HepG2 (cell line): ENCODE measurements around the gene RAB40A. TPM values are rescaled to one million over a fixed set of nuclear protein-coding genes. Genes with fewer than 3 reads are reported as not detected.

Experiments
- ATAC-seq: fragments of 200-7000 bp; cut with Tn5 transposase; 3 replicates; pipeline ENCODE4 v1.9.1; 2020; ENCODE audit warnings: mild to moderate bottlenecking, moderate library complexity
- BruUV-seq: library from RNA; stranded (reverse); fragments of 400-500 nt; replicated peaks from 2 replicates; lab custom pipeline; 2021; lab: Mats Ljungman, UMichigan
- CTCF ChIA-PET: fragments of 300-600 bp; formaldehyde crosslinking; extraction: SDS; loops from one replicate; lab custom pipeline; 2021; ENCODE audit warnings: low total read pairs, inconsistent platforms, low intra/inter-chr PET ratio; lab: Yijun Ruan, JAX
- POLR2A ChIA-PET: fragments of 350-600 bp; sonication (Branson Sonifier 250); formaldehyde crosslinking; loops from one replicate; lab custom pipeline; 2020; ENCODE audit warnings: antibody characterized with exemption, inconsistent platforms; lab: Yijun Ruan, JAX
- DNase-seq: peaks from one replicate; pipeline ENCODE4 v3.0.0-alpha.2; 2015; ENCODE audit warnings: low spot score
- FAIRE-seq: peaks from 3 replicates; lab custom pipeline; 2011; peaks lifted over from hg19 to GRCh38; lab: Jason Lieb, UNC
- H2AFZ ChIP-seq: one replicate; pipeline ENCODE4 v1.6.1; 2011; ENCODE audit warnings: low read length, inconsistent platforms
- H3K27ac ChIP-seq: fragments of 300-600 bp; 3 replicates; pipeline ENCODE4 v1.8.0; 2011; ENCODE audit warnings: mixed run types, mild to moderate bottlenecking, mixed read lengths, low read length, inconsistent platforms; ENCODE audit not compliant: insufficient read depth; ENCODE audit errors: extremely low read length
- H3K27me3 ChIP-seq, 2 experiments: fragments of 200-600 bp in 1 of 2; 2 replicates in 1 of 2; 3 replicates in 1 of 2; pipeline versions ENCODE4 v1.6.0 to v1.8.0; 2011; ENCODE audit warnings: low read length in 2 of 2, mild to moderate bottlenecking in 2 of 2, moderate library complexity in 2 of 2, inconsistent platforms in 1 of 2; ENCODE audit not compliant: insufficient read depth in 2 of 2, control insufficient read depth in 1 of 2
- H3K36me3 ChIP-seq, 2 experiments: fragments of 200-600 bp in 1 of 2; replicated peaks in 1 of 2; 2 replicates in 1 of 2; 3 replicates in 1 of 2; pipeline versions ENCODE4 v1.5.1 to v1.8.0; 2011; ENCODE audit warnings: low read length in 2 of 2, inconsistent platforms in 1 of 2; ENCODE audit not compliant: insufficient read depth in 2 of 2, control insufficient read depth in 1 of 2
- H3K4me1 ChIP-seq: 2 replicates; pipeline ENCODE4 v1.5.1; 2012; ENCODE audit warnings: low read length, inconsistent platforms; ENCODE audit not compliant: insufficient read depth
- H3K4me2 ChIP-seq: 2 replicates; pipeline ENCODE4 v1.6.0; 2011; ENCODE audit warnings: low read depth, low read length, inconsistent platforms
- H3K4me3 ChIP-seq, 3 experiments: fragments of 200-600 bp in 1 of 3; sonication (generic), shearing (Covaris generic) in 1 of 3; replicated peaks in 1 of 3; 2 replicates each; pipeline ENCODE4 v1.5.1; 2011 to 2016; ENCODE audit warnings: low read length in 3 of 3, inconsistent platforms in 2 of 3, low read depth in 2 of 3, mild to moderate bottlenecking in 2 of 3, control low read depth in 1 of 3, mixed read lengths in 1 of 3; ENCODE audit not compliant: insufficient read depth in 1 of 3
- H3K79me2 ChIP-seq: one replicate; pipeline ENCODE4 v1.6.1; 2011; ENCODE audit warnings: low read length, inconsistent platforms; ENCODE audit not compliant: insufficient read depth
- H3K9ac ChIP-seq: 2 replicates; pipeline ENCODE4 v1.6.0; 2011; ENCODE audit warnings: mild to moderate bottlenecking, low read depth, low read length, inconsistent platforms; ENCODE audit not compliant: insufficient read depth
- H3K9me3 ChIP-seq: 2 replicates; pipeline ENCODE4 v1.5.1; 2012; ENCODE audit warnings: mild to moderate bottlenecking, low read length
- H4K20me1 ChIP-seq: 2 replicates; pipeline ENCODE4 v1.6.0; 2011; ENCODE audit warnings: inconsistent platforms, mild to moderate bottlenecking, low read length, moderate library complexity; ENCODE audit not compliant: insufficient read depth
- BRD4 ChIP-seq: sonication (generic); formaldehyde crosslinking; IDR thresholded peaks from 2 replicates; pipeline ENCODE4 v1.4.0; 2020; ENCODE audit warnings: missing genetic modification reagents
- ESRRA ChIP-seq: sonication (generic); formaldehyde crosslinking; IDR thresholded peaks from 2 replicates; pipeline ENCODE4 v1.5.1; 2020; ENCODE audit warnings: mild to moderate bottlenecking, low read depth, missing genetic modification reagents
- KAT2B ChIP-seq: fragments of 150-350 bp; IDR thresholded peaks from 2 replicates; pipeline ENCODE4 v1.6.1; 2014; ENCODE audit warnings: low read depth, low read length, borderline replicate concordance
- NFIC ChIP-seq: IDR thresholded peaks from 2 replicates; pipeline ENCODE4 v1.6.1; 2012; ENCODE audit warnings: mild to moderate bottlenecking, low read length, inconsistent platforms
- SATB2 ChIP-seq: sonication (generic); formaldehyde crosslinking; IDR thresholded peaks from 2 replicates; pipeline ENCODE4 v1.5.0; 2020; ENCODE audit warnings: missing genetic modification reagents
- SMAD1 ChIP-seq: sonication (generic); formaldehyde crosslinking; IDR thresholded peaks from 2 replicates; pipeline ENCODE4 v1.4.0; 2020; ENCODE audit warnings: missing genetic modification reagents, low read depth, mild to moderate bottlenecking, borderline replicate concordance
- SP2 ChIP-seq: sonication (generic); formaldehyde crosslinking; IDR thresholded peaks from 2 replicates; pipeline ENCODE4 v1.5.1; 2020; ENCODE audit warnings: mild to moderate bottlenecking, missing genetic modification reagents
- ZNF564 ChIP-seq: sonication (generic); formaldehyde crosslinking; IDR thresholded peaks from 2 replicates; pipeline ENCODE4 v1.8.1; 2023; ENCODE audit warnings: mild to moderate bottlenecking, missing genetic modification reagents
- WGBS: methylation state at CpG from one replicate; pipeline ENCODE4 v1.1.6; 2017; ENCODE audit warnings: low lambda C conversion rate; 5-methylcytosine and 5-hydroxymethylcytosine counted together
- in situ Hi-C: cut with HindIII; loops from 2 replicates; pipeline ENCODE4 v1.10.0; 2017; ENCODE audit warnings: low pct_unique_long_range_greater_than_20kb; ENCODE audit not compliant: extremely low pct_ligation_motif_present
- intact Hi-C: fragments of 100-400 bp; cut with micrococcal nuclease; formaldehyde crosslinking; loops from one replicate; pipeline ENCODE4 v1.10.0; 2022; ENCODE audit not compliant: unreplicated experiment
- polyA plus RNA-seq, 8 experiments: library from polyadenylated mRNA; depleted of rRNA in 3 of 8; stranded (reverse) in 7 of 8; unstranded in 1 of 8; fragments of >200 nt; fragmentation: Illumina TruSeq in 4 of 8; extraction: Trizol in 4 of 8; gene quantifications; 2 replicates each; pipeline versions ENCODE4 v1.2.1 to v1.2.3, GENCODE V29; 2011 to 2016; ENCODE audit warnings: low read depth in 4 of 8, missing spikeins in 1 of 8, mixed read lengths in 1 of 8; ENCODE audit not compliant: insufficient read depth in 1 of 8
- total RNA-seq, 5 experiments: library from RNA; depleted of rRNA; stranded (reverse); fragments of >200 nt; fragmentation: Illumina TruSeq; extraction: Trizol; gene quantifications; 2 replicates each; pipeline ENCODE4 v1.2.3, GENCODE V29; 2016; ENCODE audit warnings: low read depth in 1 of 5
- TF ChIP-seq, protein P1 (sequence below): sonication (generic); formaldehyde crosslinking; IDR thresholded peaks from 2 replicates; pipeline ENCODE4 v1.5.0; 2020; ENCODE audit warnings: missing genetic modification reagents
- TF ChIP-seq, protein P2 (sequence below): sonication (generic); formaldehyde crosslinking; conservative IDR thresholded peaks from 2 replicates; pipeline ENCODE4 v1.4.0; 2020; ENCODE audit warnings: missing genetic modification reagents
- TF ChIP-seq, protein P3 (sequence below): sonication (generic); formaldehyde crosslinking; IDR thresholded peaks from 2 replicates; pipeline ENCODE4 v1.8.0; 2022; ENCODE audit warnings: missing genetic modification reagents, low read depth, mild to moderate bottlenecking, borderline replicate concordance
- TF ChIP-seq, protein P4 (sequence below): sonication (generic); formaldehyde crosslinking; IDR thresholded peaks from 2 replicates; pipeline ENCODE4 v1.4.0; 2020; ENCODE audit warnings: missing genetic modification reagents, borderline replicate concordance

RAB40A gene
- total and polyA plus RNA-seq, 2 of the 13 experiments (the other 11 are each of a cell fraction or from before 2014, with no cell fraction given): 0.11 TPM; not detected in 1

DNA sequence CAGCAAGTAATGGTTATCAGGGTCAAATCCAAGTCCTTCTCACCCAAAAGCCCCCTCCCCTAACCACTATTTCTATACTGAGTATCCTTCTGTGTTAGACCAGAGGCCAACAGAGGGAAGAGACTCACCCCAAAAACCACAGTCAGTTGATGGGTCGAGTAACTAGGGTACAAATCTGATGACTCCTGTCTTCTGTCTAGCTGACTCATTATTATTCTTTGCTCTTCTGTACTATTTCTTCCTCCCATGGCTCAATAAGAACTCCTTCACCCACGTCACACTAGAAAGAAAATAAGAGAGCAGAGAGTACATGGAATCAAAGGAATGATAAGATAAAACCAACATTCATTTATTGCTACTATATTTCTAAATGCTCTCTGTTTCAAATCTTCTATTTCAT is 2.0 kb downstream of the RAB40A start (continued):
- TF ChIP-seq, protein P1, sequence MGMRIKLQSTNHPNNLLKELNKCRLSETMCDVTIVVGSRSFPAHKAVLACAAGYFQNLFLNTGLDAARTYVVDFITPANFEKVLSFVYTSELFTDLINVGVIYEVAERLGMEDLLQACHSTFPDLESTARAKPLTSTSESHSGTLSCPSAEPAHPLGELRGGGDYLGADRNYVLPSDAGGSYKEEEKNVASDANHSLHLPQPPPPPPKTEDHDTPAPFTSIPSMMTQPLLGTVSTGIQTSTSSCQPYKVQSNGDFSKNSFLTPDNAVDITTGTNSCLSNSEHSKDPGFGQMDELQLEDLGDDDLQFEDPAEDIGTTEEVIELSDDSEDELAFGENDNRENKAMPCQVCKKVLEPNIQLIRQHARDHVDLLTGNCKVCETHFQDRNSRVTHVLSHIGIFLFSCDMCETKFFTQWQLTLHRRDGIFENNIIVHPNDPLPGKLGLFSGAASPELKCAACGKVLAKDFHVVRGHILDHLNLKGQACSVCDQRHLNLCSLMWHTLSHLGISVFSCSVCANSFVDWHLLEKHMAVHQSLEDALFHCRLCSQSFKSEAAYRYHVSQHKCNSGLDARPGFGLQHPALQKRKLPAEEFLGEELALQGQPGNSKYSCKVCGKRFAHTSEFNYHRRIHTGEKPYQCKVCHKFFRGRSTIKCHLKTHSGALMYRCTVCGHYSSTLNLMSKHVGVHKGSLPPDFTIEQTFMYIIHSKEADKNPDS (CRISPR knock-in tag): no peak
- TF ChIP-seq, protein P2, sequence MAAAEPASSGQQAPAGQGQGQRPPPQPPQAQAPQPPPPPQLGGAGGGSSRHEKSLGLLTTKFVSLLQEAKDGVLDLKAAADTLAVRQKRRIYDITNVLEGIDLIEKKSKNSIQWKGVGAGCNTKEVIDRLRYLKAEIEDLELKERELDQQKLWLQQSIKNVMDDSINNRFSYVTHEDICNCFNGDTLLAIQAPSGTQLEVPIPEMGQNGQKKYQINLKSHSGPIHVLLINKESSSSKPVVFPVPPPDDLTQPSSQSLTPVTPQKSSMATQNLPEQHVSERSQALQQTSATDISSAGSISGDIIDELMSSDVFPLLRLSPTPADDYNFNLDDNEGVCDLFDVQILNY (CRISPR knock-in tag): no peak
- TF ChIP-seq, all 625 proteins: peak for 0

DNA sequence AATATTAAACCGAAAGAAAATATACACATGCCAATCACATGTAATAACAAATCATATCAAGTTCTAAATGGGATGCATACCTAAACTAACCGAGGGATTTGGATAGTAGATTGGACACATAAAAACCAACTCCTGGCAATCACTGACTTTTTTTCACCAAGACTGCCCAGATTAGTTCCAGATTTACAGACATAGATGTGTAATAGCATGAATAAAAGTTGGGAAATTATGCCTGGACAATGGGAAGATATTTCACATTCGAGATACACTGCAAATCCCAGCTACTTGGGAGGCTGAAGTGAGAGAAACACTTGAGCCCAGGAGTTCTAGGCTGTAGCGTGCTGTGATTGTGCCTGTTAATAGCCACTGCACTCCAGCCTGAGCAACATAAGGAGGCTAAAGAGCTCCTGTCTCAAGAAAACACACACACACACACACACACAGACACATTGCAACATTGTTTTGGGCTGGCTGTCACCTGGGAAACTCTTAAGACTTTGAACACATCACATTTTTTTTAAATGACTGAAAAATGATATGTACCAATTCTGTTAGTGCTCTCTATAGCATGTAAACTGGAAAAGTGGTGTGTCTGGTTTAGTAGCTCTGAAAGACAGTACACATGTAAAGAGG is 5.7 kb downstream of the RAB40A start:
- Histone ChIP-seq H3K9ac (no peak overlapping the region), H3K4me2 (peak overlapping the region; percentile 45; the same call in 1 of the 2 replicates), H3K36me3 (no peaks in the 10 kb centered on the region), H3K79me2 (no peaks in the 10 kb centered on the region), H3K27ac (no peak overlapping the region), H3K27me3 (no peaks in the 10 kb centered on the region), H4K20me1 (no peaks in the 10 kb centered on the region), H3K4me3 (no peak overlapping the region), H2AFZ (no peak overlapping the region), H3K4me1 (peaks cover 17% of the 10 kb centered on the region), H3K9me3 (no peaks in the 10 kb centered on the region)
- BruUV-seq: no TSS peak
- TF ChIP-seq NFIC (no peak), BRD4 (no peak), ESRRA (CRISPR knock-in tag) (no peak), SATB2 (CRISPR knock-in tag) (no peak), ZNF564 (no peak), SP2 (no peak), SMAD1 (CRISPR knock-in tag) (no peak), KAT2B (no peak)
- TF ChIP-seq, protein P3, sequence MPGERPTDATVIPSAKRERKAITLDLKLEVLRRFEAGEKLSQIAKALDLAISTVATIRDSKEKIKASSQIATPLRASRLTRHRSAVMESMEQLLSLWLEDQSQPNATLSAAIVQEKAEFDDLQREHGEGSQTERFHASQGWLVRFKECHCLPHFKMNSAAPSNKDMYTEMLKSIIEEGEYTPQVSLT (CRISPR knock-in tag): no peak
- TF ChIP-seq, protein P4, sequence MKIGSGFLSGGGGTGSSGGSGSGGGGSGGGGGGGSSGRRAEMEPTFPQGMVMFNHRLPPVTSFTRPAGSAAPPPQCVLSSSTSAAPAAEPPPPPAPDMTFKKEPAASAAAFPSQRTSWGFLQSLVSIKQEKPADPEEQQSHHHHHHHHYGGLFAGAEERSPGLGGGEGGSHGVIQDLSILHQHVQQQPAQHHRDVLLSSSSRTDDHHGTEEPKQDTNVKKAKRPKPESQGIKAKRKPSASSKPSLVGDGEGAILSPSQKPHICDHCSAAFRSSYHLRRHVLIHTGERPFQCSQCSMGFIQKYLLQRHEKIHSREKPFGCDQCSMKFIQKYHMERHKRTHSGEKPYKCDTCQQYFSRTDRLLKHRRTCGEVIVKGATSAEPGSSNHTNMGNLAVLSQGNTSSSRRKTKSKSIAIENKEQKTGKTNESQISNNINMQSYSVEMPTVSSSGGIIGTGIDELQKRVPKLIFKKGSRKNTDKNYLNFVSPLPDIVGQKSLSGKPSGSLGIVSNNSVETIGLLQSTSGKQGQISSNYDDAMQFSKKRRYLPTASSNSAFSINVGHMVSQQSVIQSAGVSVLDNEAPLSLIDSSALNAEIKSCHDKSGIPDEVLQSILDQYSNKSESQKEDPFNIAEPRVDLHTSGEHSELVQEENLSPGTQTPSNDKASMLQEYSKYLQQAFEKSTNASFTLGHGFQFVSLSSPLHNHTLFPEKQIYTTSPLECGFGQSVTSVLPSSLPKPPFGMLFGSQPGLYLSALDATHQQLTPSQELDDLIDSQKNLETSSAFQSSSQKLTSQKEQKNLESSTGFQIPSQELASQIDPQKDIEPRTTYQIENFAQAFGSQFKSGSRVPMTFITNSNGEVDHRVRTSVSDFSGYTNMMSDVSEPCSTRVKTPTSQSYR: no peak
- 8% methylated on average over 3 of the region's 4 CpGs for WGBS
- DNase-seq (no peak), FAIRE-seq (no peak), ATAC-seq (no peak; the same call in 2 of the 3 replicates)
- ChIA-PET CTCF (no interaction called here), POLR2A (no interaction called here)
- intact Hi-C loops: no loop called here
- in situ Hi-C loops: no loop called here
